SK-N-SH (cell line): ENCODE measurements around the gene HBG2. TPM values are rescaled to one million over a fixed set of nuclear protein-coding genes. Genes with fewer than 3 reads are reported as not detected.

Experiments
- CTCF ChIA-PET: fragments of 300-600, 350-600 bp; formaldehyde crosslinking; extraction: SDS; loops from one replicate; lab custom pipeline; 2021; lab: Yijun Ruan, JAX
- POLR2A ChIA-PET: fragments of 350-600 bp; sonication (Branson Sonifier 250); formaldehyde crosslinking; extraction: SDS; loops from one replicate; lab custom pipeline; 2020; ENCODE audit warnings: antibody characterized with exemption, inconsistent platforms; lab: Yijun Ruan, JAX
- DNase-seq: peaks from one replicate; pipeline ENCODE4 v3.0.0; 2012
- H2AFZ ChIP-seq: fragments of 200-600 bp; sonication (generic); 2 replicates; pipeline ENCODE4 v1.8.1; 2016; ENCODE audit warnings: antibody characterized with exemption, mild to moderate bottlenecking, low read depth
- H3F3A ChIP-seq: fragments of 200-600 bp; sonication (generic); replicated peaks from 2 replicates; pipeline ENCODE3; 2016; ENCODE audit warnings: antibody characterized with exemption, mild to moderate bottlenecking; ENCODE audit not compliant: insufficient read depth
- H3K27ac ChIP-seq, 2 experiments: fragments of 200-500 bp in 1 of 2; fragments of 200-600 bp in 1 of 2; sonication (Bioruptor generic) in 1 of 2; sonication (generic), shearing (Covaris generic) in 1 of 2; 2 replicates each; pipeline versions ENCODE4 v1.5.1 to v1.6.1; 2014 to 2016; ENCODE audit warnings: low read depth in 2 of 2, inconsistent platforms in 1 of 2, low read length in 1 of 2, mild to moderate bottlenecking in 1 of 2, mixed read lengths in 1 of 2
- H3K27me3 ChIP-seq: fragments of 200-600 bp; sonication (generic), shearing (Covaris generic); 2 replicates; pipeline ENCODE4 v1.6.1; 2016; ENCODE audit warnings: mixed run types; ENCODE audit not compliant: insufficient read depth
- H3K36me3 ChIP-seq, 2 experiments: fragments of 200-500 bp in 1 of 2; fragments of 200-600 bp in 1 of 2; sonication (Bioruptor generic) in 1 of 2; sonication (generic) in 1 of 2; replicated peaks in 1 of 2; 2 replicates each; pipeline versions ENCODE3 to v1.5.1; 2014 to 2016; ENCODE audit warnings: low read length in 1 of 2, mild to moderate bottlenecking in 1 of 2; ENCODE audit not compliant: insufficient read depth in 2 of 2, control insufficient read depth in 1 of 2
- H3K4me1 ChIP-seq, 2 experiments: fragments of 200-500 bp in 1 of 2; fragments of 200-600 bp in 1 of 2; sonication (Bioruptor generic) in 1 of 2; sonication (generic), shearing (Covaris generic) in 1 of 2; 2 replicates each; pipeline versions ENCODE4 v1.5.1 to v1.6.1; 2014 to 2016; ENCODE audit warnings: low read depth in 1 of 2, low read length in 1 of 2, mixed run types in 1 of 2; ENCODE audit not compliant: insufficient read depth in 2 of 2, control insufficient read depth in 1 of 2
- H3K4me2 ChIP-seq: fragments of 200-600 bp; sonication (generic), shearing (Covaris generic); 2 replicates; pipeline ENCODE4 v1.6.1; 2017; ENCODE audit warnings: mixed run types
- H3K4me3 ChIP-seq, 2 experiments: fragments of 200-500 bp in 1 of 2; fragments of 200-600 bp in 1 of 2; sonication (Bioruptor generic) in 1 of 2; sonication (generic), shearing (Covaris generic) in 1 of 2; 2 replicates each; pipeline versions ENCODE4 v1.5.1 to v1.8.1; 2014 to 2016; ENCODE audit warnings: low read depth in 2 of 2, inconsistent platforms in 1 of 2, low read length in 1 of 2, mild to moderate bottlenecking in 1 of 2, mixed read lengths in 1 of 2, moderate library complexity in 1 of 2
- H3K79me2 ChIP-seq: fragments of 200-600 bp; sonication (generic); 2 replicates; pipeline ENCODE4 v1.8.1; 2017; ENCODE audit warnings: mild to moderate bottlenecking; ENCODE audit not compliant: insufficient read depth
- H3K9ac ChIP-seq: fragments of 200-600 bp; sonication (generic); 2 replicates; pipeline ENCODE4 v1.6.1; 2017; ENCODE audit warnings: mixed run types
- H3K9me2 ChIP-seq: fragments of 200-600 bp; sonication (generic); 2 replicates; pipeline ENCODE4 v1.6.1; 2017; ENCODE audit warnings: mixed run types
- H3K9me3 ChIP-seq: fragments of 200-600 bp; sonication (generic); 2 replicates; pipeline ENCODE4 v1.6.1; 2017; ENCODE audit warnings: mixed run types, mild to moderate bottlenecking, moderate library complexity
- H4K20me1 ChIP-seq: fragments of 200-600 bp; sonication (generic); 2 replicates; pipeline ENCODE4 v1.6.1; 2017; ENCODE audit warnings: mild to moderate bottlenecking, mixed run types; ENCODE audit not compliant: insufficient read depth
- CHD2 ChIP-seq: fragments of 150-350 bp; IDR thresholded peaks from 2 replicates; pipeline ENCODE4 v1.6.1; 2018; ENCODE audit warnings: low read length; ENCODE audit not compliant: partially characterized antibody
- CTCF ChIP-seq: fragments of 200-600 bp; sonication (generic); IDR thresholded peaks from 2 replicates; pipeline ENCODE4 v1.6.1; 2017; ENCODE audit warnings: antibody characterized with exemption, mild to moderate bottlenecking, moderate library complexity
- EZH2phosphoT487 ChIP-seq: fragments of 200-600 bp; sonication (generic); IDR thresholded peaks from 2 replicates; pipeline ENCODE4 v1.6.1; 2017; ENCODE audit warnings: low read depth, mixed run types, mild to moderate bottlenecking, antibody characterized with exemption, moderate library complexity, borderline replicate concordance
- FOSL2 ChIP-seq: IDR thresholded peaks from 2 replicates; pipeline ENCODE4 v1.4.0; 2012; ENCODE audit warnings: low read depth, mild to moderate bottlenecking, moderate library complexity, borderline replicate concordance
- GABPA ChIP-seq: IDR thresholded peaks from 2 replicates; pipeline ENCODE4 v1.4.0; 2012; ENCODE audit warnings: low read depth, mild to moderate bottlenecking
- IRF3 ChIP-seq: fragments of 150-350 bp; IDR thresholded peaks from 2 replicates; pipeline ENCODE4 v1.6.1; 2016; ENCODE audit warnings: mild to moderate bottlenecking, low read depth, low read length
- NFIC ChIP-seq: IDR thresholded peaks from 2 replicates; pipeline ENCODE4 v1.4.0; 2012; ENCODE audit warnings: borderline replicate concordance
- RXRA ChIP-seq: IDR thresholded peaks from 2 replicates; pipeline ENCODE4 v1.4.0; 2012; ENCODE audit warnings: low read depth, mild to moderate bottlenecking, borderline replicate concordance
- TCF12 ChIP-seq: IDR thresholded peaks from 2 replicates; pipeline ENCODE4 v1.4.0; 2012
- YY1 ChIP-seq: IDR thresholded peaks from 2 replicates; pipeline ENCODE4 v1.4.0; 2012; ENCODE audit warnings: low read depth, mild to moderate bottlenecking
- WGBS: methylation state at CpG from one replicate; pipeline ENCODE4 v1.1.6; 2017; ENCODE audit warnings: low lambda C conversion rate; 5-methylcytosine and 5-hydroxymethylcytosine counted together
- polyA plus RNA-seq, 3 experiments: library from polyadenylated mRNA; depleted of rRNA; stranded (reverse); fragments of >200 nt; gene quantifications; 2 replicates each; pipeline ENCODE4 v1.2.3, GENCODE V29; 2012
- TF ChIP-seq, protein P1 (sequence below): IDR thresholded peaks from 2 replicates; pipeline ENCODE4 v1.4.0; 2012; ENCODE audit warnings: low read depth, borderline replicate concordance

HBG2 gene
- polyA plus RNA-seq, 1 of the 3 experiments (the other 2 are of a cell fraction) = 0.33 TPM

DNA sequence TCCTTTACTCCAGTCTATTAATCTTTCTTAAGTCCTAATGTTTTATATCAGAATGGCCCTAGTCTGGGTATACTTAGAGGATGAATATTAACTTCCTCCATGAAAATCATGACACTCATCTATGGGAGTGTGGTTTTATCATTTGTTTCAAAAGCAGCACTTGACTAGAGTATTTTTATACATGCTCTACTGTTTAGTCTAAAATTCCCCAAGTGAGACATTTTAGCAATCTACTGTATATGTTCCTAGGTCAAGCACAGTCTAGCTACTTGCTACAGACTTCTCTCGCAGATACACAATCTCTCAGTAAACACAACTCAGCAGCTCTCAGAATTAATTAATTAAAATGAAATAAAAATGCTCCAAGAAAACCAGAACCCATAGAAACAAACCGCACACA is 24.8 kb downstream of the HBG2 start:
- H3K79me2 ChIP-seq = no peaks in the 10 kb centered on the region
- no peak for DNase-seq
- H2AFZ ChIP-seq = no peak overlapping the region
- no peaks in the 10 kb centered on the region for H3K4me1 ChIP-seq
- H3K9ac ChIP-seq = no peak overlapping the region
- no peaks in the 10 kb centered on the region for H3K9me3 ChIP-seq
- H3K36me3 ChIP-seq = no peaks in the 10 kb centered on the region
- no peaks in the 10 kb centered on the region for H3F3A ChIP-seq
- H4K20me1 ChIP-seq = no peaks in the 10 kb centered on the region
- WGBS = 8% methylated on average over 2 of the region's 2 CpGs
- TF ChIP-seq EZH2phosphoT487 (no peak), CHD2 (no peak), NFIC (no peak), YY1 (no peak)
- ChIA-PET CTCF (no interaction called here), POLR2A (no interaction called here)
- H3K4me3 ChIP-seq = no peak overlapping the region
- H3K27me3 ChIP-seq = no peaks in the 10 kb centered on the region
- no peak overlapping the region for H3K27ac ChIP-seq
- no peak overlapping the region for H3K4me2 ChIP-seq
- no peaks in the 10 kb centered on the region for H3K9me2 ChIP-seq

DNA sequence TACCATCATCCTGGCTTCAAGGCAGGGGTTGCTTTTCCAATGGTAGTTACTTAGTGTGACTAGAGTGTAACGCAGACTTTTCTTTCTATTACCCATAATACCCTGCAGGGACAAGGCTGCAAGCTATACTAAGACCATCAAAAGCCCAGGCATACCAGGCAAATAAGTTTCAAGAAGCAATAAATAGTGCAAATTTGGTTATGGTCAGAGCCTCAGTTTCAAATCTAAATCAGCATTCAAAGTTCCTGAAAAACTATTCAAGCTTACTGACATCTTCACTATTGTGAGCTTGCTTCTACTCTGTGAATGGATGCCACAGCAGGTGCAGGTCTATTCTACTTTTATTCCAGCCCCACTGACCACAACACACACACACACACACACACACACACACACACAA is 25.2 kb downstream of the HBG2 start:
- Histone ChIP-seq H3K4me2 (no peak overlapping the region), H3K4me1 (no peaks in the 10 kb centered on the region), H3K79me2 (no peaks in the 10 kb centered on the region), H3K9me2 (no peaks in the 10 kb centered on the region), H3K27ac (no peak overlapping the region), H3F3A (no peaks in the 10 kb centered on the region), H2AFZ (no peak overlapping the region), H3K9ac (no peak overlapping the region), H3K4me3 (no peak overlapping the region), H3K27me3 (no peaks in the 10 kb centered on the region), H3K9me3 (no peaks in the 10 kb centered on the region), H3K36me3 (no peaks in the 10 kb centered on the region), H4K20me1 (no peaks in the 10 kb centered on the region)
- CTCF ChIA-PET = no interaction called here
- no peak for DNase-seq
- TF ChIP-seq FOSL2 (no peak), RXRA (no peak), IRF3 (no peak), GABPA (no peak), CTCF (no peak), TCF12 (no peak)
- TF ChIP-seq, protein P1, sequence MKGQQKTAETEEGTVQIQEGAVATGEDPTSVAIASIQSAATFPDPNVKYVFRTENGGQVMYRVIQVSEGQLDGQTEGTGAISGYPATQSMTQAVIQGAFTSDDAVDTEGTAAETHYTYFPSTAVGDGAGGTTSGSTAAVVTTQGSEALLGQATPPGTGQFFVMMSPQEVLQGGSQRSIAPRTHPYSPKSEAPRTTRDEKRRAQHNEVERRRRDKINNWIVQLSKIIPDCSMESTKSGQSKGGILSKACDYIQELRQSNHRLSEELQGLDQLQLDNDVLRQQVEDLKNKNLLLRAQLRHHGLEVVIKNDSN = no peak
- POLR2A ChIA-PET = no interaction called here
- 13% methylated on average over 1 of the region's 1 CpG for WGBS
